ENCODE measurements around the gene PSMA6.
"Not testable (repeated sequence)": the region's sequence is repeated elsewhere in the genome, so short reads cannot be mapped to it uniquely, and the experiment has no call there.

The PSMA6 gene

GRCh38 chr14:35352274-35353233 lies 60.4 kb downstream of the PSMA6 start (continued):
- TF ChIP-seq, protein P1, sequence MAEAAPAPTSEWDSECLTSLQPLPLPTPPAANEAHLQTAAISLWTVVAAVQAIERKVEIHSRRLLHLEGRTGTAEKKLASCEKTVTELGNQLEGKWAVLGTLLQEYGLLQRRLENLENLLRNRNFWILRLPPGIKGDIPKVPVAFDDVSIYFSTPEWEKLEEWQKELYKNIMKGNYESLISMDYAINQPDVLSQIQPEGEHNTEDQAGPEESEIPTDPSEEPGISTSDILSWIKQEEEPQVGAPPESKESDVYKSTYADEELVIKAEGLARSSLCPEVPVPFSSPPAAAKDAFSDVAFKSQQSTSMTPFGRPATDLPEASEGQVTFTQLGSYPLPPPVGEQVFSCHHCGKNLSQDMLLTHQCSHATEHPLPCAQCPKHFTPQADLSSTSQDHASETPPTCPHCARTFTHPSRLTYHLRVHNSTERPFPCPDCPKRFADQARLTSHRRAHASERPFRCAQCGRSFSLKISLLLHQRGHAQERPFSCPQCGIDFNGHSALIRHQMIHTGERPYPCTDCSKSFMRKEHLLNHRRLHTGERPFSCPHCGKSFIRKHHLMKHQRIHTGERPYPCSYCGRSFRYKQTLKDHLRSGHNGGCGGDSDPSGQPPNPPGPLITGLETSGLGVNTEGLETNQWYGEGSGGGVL (tag by site-specific recombination; IDR thresholded peaks at IDR 0.05): 0 out of 2 replicates have a peak, but pooled peaks have one; percentile 27
- TF ChIP-seq ZBTB6 (tag by site-specific recombination; IDR thresholded peaks at IDR 0.05): no peak
- TF ChIP-seq PRDM1 (tag by site-specific recombination; IDR thresholded peaks at IDR 0.05): no peak
- TF ChIP-seq ZNF211 (tag by site-specific recombination; IDR thresholded peaks at IDR 0.05; ENCODE audit: low read depth): no peak
- no peak for TF ChIP-seq ZNF544 (tag by site-specific recombination; IDR thresholded peaks at IDR 0.05)
- no peak for TF ChIP-seq MYNN (tag by site-specific recombination; IDR thresholded peaks at IDR 0.05; ENCODE audit: borderline replicate concordance)

DNA sequence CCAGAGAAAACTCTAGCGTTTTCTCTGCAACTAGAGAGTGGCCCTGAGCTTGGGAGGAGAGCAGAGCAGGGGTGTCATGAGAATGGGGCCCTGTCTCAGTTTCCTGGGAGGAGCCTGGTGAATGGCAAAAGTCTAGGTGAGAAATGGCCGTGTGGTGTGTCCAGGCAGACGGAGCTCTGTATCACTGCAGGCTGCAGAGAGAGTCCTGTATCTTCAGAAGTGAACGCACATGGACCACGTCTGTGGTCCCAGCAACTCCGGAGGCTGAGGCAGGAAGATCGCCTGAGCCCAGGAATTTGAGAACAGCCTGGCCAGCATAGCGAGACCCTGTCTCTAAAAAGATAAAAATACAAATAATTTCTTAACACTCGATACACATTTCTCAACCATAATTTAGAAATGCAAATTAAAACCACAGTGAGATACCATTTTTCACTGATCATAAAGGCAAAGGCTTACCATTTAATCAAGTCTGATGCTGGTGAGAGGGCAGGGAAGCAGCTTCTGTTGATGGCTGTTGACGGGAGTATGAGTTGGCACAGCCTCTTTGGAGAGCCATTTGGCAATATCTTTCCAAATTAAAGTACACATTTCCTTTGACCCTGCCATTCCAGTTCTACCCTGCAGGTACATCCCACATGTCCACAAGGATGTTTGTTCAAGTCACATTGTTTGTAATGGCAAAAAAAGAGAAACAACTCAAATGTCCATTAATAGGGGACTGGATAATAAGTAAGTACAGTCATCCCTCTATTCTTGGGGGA lies 61.4 kb downstream of the PSMA6 start:
- CTCF ChIA-PET: interaction anchor here (0.5 kb wide), 1 partner anchor 12 kb away, joined by 4 read pairs; no protein-coding TSS in a partner anchor
- Histone ChIP-seq H3K4me3 (ENCODE audit: low read depth, low read length) (no peak overlapping the region), H3K4me1 (ENCODE audit: control insufficient read depth, insufficient read depth, low read length) (no peaks in the 10 kb centered on the region), H3K36me3 (ENCODE audit: control insufficient read depth in 2 of 2, insufficient read depth in 1 of 2, low read length in 2 of 2) (no peaks in the 10 kb centered on the region), H3K9me3 (ENCODE audit: control insufficient read depth, insufficient read depth, low read depth, low read length) (no peaks in the 10 kb centered on the region), H3K27ac (ENCODE audit: extremely low read depth, low read depth, low read length) (no peak overlapping the region)
- POLR2A ChIA-PET: no interaction called here
- TF ChIP-seq, protein P2, sequence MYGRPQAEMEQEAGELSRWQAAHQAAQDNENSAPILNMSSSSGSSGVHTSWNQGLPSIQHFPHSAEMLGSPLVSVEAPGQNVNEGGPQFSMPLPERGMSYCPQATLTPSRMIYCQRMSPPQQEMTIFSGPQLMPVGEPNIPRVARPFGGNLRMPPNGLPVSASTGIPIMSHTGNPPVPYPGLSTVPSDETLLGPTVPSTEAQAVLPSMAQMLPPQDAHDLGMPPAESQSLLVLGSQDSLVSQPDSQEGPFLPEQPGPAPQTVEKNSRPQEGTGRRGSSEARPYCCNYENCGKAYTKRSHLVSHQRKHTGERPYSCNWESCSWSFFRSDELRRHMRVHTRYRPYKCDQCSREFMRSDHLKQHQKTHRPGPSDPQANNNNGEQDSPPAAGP (tag by site-specific recombination; IDR thresholded peaks at IDR 0.05): no peak
- peak; percentile 22; the same call in 1 of the 2 replicates for TF ChIP-seq MZF1 (tag by site-specific recombination; IDR thresholded peaks at IDR 0.05; ENCODE audit: borderline replicate concordance)

DNA sequence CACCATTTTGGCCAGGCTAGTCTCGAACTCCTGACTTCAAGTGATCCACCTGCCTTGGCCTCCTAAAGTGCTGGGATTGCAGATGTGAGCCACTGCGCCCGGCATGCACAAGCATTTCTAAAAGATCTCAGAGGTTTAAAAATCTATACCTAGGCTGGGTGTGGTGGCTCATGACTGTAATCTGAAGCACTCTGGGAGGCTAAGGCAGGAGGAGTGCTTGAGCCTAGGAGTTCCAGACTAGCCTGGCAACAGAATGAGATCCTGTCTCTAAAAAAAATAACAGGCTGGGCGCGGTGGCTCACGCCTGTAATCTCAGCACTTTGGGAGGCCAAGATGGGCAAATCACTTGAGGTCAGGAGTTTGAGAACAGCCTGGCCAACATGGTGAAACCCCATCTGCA lies 63.1 kb downstream of the PSMA6 start:
- CTCF ChIA-PET: interaction anchor here (0.6 kb wide), 1 partner anchor 12 kb away, joined by 3 read pairs; no protein-coding TSS in a partner anchor
- H3K36me3 ChIP-seq (ENCODE audit: control insufficient read depth in 2 of 2, insufficient read depth in 1 of 2, low read length in 2 of 2); H3K27ac ChIP-seq (ENCODE audit: extremely low read depth, low read depth, low read length); H3K4me1 ChIP-seq (ENCODE audit: control insufficient read depth, insufficient read depth, low read length); H3K9me3 ChIP-seq (ENCODE audit: control insufficient read depth, insufficient read depth, low read depth, low read length); H3K4me3 ChIP-seq (ENCODE audit: low read depth, low read length); POLR2A ChIA-PET: not testable (repeated sequence)
- peak; percentile 37; the same call in 1 of the 2 replicates for TF ChIP-seq GLIS1 (tag by site-specific recombination; IDR thresholded peaks at IDR 0.05)
- 0 out of 2 replicates have a peak, but pooled peaks have one; percentile 33 for TF ChIP-seq KLF1 (tag by site-specific recombination; IDR thresholded peaks at IDR 0.05)

DNA sequence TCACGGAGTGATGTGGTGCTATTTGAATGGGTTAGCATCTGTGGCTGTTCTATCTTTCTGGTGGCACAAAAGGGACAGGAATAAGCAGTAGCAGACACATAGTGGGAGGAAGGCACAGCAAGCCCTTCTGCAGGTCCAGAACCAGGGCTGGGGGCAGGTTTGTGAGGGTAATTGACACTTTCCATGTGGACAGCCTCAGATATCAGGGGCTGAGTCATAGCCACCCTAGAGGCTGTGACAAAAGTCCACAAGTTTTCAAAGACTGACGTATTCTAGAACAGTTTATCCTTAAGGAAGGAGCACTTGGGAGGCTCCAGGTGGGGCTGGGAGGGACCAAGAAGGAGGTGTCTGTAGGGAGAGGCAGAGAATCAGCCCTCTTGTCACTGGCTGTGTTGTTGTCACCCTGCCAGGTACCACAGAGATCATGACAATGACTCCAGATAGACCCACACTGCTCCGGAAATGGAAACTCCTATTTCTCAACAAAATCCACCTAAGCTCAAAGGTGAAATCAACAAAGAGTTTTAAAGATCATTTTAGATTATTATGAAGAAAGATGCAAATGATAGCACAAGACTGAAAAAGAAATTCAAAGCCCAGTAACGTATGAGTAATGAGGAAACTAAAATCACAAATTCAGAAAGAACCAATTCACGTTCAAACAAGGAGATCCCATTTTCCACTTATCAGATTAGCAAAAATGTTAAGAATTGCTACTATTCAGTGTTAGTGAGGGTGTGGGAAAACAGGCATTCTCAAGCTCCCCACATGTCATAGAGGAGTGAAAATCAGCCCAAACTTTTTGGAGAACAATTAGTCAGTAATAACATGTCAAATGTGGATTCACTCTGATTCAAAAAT lies 64.0 kb downstream of the PSMA6 start:
- CTCF ChIA-PET: no interaction called here
- H3K36me3 ChIP-seq (ENCODE audit: control insufficient read depth in 2 of 2, insufficient read depth in 1 of 2, low read length in 2 of 2): no peaks in the 10 kb centered on the region
- no peaks in the 10 kb centered on the region for H3K4me1 ChIP-seq (ENCODE audit: control insufficient read depth, insufficient read depth, low read length)
- H3K9me3 ChIP-seq (ENCODE audit: control insufficient read depth, insufficient read depth, low read depth, low read length): no peaks in the 10 kb centered on the region
- POLR2A ChIA-PET: no interaction called here
- H3K27ac ChIP-seq (ENCODE audit: extremely low read depth, low read depth, low read length): no peak overlapping the region
- TF ChIP-seq ZNF792 (tag by site-specific recombination; IDR thresholded peaks at IDR 0.05) (no peak), ZNF514 (tag by site-specific recombination; IDR thresholded peaks at IDR 0.05) (no peak), GLIS1 (tag by site-specific recombination; IDR thresholded peaks at IDR 0.05) (peak; percentile 84), ZNF529 (tag by site-specific recombination; IDR thresholded peaks at IDR 0.05; ENCODE audit: insufficient replicate concordance) (no peak)
- TF ChIP-seq, protein P3, sequence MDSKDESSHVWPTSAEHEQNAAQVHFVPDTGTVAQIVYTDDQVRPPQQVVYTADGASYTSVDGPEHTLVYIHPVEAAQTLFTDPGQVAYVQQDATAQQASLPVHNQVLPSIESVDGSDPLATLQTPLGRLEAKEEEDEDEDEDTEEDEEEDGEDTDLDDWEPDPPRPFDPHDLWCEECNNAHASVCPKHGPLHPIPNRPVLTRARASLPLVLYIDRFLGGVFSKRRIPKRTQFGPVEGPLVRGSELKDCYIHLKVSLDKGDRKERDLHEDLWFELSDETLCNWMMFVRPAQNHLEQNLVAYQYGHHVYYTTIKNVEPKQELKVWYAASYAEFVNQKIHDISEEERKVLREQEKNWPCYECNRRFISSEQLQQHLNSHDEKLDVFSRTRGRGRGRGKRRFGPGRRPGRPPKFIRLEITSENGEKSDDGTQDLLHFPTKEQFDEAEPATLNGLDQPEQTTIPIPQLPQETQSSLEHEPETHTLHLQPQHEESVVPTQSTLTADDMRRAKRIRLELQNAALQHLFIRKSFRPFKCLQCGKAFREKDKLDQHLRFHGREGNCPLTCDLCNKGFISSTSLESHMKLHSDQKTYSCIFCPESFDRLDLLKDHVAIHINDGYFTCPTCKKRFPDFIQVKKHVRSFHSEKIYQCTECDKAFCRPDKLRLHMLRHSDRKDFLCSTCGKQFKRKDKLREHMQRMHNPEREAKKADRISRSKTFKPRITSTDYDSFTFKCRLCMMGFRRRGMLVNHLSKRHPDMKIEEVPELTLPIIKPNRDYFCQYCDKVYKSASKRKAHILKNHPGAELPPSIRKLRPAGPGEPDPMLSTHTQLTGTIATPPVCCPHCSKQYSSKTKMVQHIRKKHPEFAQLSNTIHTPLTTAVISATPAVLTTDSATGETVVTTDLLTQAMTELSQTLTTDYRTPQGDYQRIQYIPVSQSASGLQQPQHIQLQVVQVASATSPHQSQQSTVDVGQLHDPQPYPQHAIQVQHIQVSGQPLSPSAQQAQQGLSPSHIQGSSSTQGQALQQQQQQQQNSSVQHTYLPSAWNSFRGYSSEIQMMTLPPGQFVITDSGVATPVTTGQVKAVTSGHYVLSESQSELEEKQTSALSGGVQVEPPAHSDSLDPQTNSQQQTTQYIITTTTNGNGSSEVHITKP (tag by site-specific recombination; IDR thresholded peaks at IDR 0.05): peak; percentile 90
- no peak overlapping the region for H3K4me3 ChIP-seq (ENCODE audit: low read depth, low read length)
